SK-N-MC (cell line): ENCODE measurements around the gene PARVB.

Experiments
- DNase-seq: peaks from one replicate; pipeline ENCODE4 v3.0.0-alpha.2; 2011; ENCODE audit warnings: low read depth, low spot score
- H3K27ac ChIP-seq: fragments of 200-600 bp; sonication (generic); 2 replicates; pipeline ENCODE4 v1.5.1; 2016; ENCODE audit warnings: mixed run types
- H3K36me3 ChIP-seq: fragments of 200-600 bp; sonication (generic); 2 replicates; pipeline ENCODE4 v1.6.1; 2017; ENCODE audit warnings: antibody characterized with exemption, low read length, mixed read lengths; ENCODE audit not compliant: insufficient read depth
- H3K4me3 ChIP-seq: fragments of 200-600 bp; sonication (generic); 2 replicates; pipeline ENCODE4 v1.5.1; 2016
- H3K9ac ChIP-seq: fragments of 200-600 bp; sonication (generic); 2 replicates; pipeline ENCODE4 v1.8.0; 2017; ENCODE audit warnings: mixed run types, mixed read lengths; ENCODE audit not compliant: insufficient read length
- H3K9me3 ChIP-seq: fragments of 200-600 bp; sonication (generic); 2 replicates; pipeline ENCODE4 v1.6.1; 2017; ENCODE audit warnings: low read depth, mild to moderate bottlenecking, antibody characterized with exemption, low read length, moderate library complexity, mixed read lengths
- EZH2 ChIP-seq: fragments of 200-600 bp; sonication (generic); IDR thresholded peaks from one replicate; pipeline ENCODE4 v1.6.1; 2017; ENCODE audit warnings: antibody characterized with exemption
- FOXP2 ChIP-seq: optimal IDR thresholded peaks from 2 replicates; pipeline ENCODE3; 2011; ENCODE audit warnings: mild to moderate bottlenecking, moderate library complexity; ENCODE audit not compliant: insufficient read depth; ENCODE audit errors: extremely low read length, control extremely low read depth
- POLR2AphosphoS5 ChIP-seq: IDR thresholded peaks from 2 replicates; pipeline ENCODE4 v1.6.1; 2012; ENCODE audit warnings: mild to moderate bottlenecking, low read depth, low read length, borderline replicate concordance

The PARVB gene

DNA sequence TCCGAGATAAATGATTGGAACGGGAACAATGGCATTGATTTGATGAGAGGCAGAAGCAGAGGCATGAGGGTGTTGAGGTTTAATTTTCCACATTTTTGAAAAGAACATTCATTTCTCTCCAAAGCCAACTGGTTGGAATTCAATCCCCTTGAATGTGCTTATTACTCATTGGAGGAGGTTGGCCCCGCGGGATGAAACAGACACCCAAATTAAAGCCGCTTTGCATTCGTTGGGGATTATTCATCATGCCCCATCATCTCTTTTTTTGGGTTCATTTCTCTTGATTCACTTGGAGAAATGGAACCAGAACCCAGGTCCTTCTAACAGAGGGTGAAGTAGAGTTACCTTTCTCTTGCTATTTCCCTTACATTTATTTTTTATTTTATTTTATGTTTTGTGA, 109.1 kb downstream of the PARVB start:
- Histone ChIP-seq H3K4me3 (no peak overlapping the region), H3K9me3 (no peaks in the 10 kb centered on the region), H3K9ac (no peak overlapping the region), H3K36me3 (no peaks in the 10 kb centered on the region), H3K27ac (no peak overlapping the region)
- DNase-seq: no peak
- no peak for TF ChIP-seq POLR2AphosphoS5

DNA sequence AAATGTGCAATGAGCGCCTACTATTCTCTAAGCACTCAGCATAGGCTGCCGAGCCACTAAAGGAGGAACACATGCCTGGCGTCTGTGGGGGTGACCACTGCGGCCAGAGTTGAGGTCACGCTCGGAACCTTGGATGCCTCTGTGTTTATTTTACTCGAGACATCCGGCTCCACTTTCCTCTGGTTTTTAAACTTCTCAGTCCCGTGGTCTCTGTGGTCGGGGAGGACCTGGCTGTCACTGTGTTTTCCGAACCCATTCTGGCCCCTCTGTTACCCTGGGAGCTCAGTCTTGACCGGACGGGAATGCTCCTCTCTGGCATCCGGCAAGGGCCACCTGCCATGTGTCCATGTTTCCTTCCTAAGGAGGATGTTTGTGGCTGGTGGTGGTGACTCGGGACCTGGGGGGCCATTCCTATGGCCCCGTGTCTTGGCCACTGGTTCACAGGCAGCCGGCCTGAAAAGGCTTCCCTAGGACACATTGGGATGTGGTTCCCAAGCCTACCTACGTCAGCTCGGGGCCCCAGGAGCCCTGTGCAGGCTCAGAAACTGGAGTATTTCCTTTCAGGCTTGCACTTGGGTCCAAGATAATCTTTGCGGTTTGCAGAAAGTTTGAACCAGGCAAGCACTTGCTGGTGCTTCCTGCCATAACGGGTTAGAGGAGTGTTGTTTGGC, 109.9 kb downstream of the PARVB start:
- DNase-seq: no peak
- Histone ChIP-seq H3K9me3 (no peaks in the 10 kb centered on the region), H3K27ac (no peak overlapping the region), H3K4me3 (no peak overlapping the region), H3K9ac (no peak overlapping the region), H3K36me3 (no peaks in the 10 kb centered on the region)
- TF ChIP-seq POLR2AphosphoS5: no peak
- no peak for TF ChIP-seq EZH2
- no peak for TF ChIP-seq FOXP2

DNA sequence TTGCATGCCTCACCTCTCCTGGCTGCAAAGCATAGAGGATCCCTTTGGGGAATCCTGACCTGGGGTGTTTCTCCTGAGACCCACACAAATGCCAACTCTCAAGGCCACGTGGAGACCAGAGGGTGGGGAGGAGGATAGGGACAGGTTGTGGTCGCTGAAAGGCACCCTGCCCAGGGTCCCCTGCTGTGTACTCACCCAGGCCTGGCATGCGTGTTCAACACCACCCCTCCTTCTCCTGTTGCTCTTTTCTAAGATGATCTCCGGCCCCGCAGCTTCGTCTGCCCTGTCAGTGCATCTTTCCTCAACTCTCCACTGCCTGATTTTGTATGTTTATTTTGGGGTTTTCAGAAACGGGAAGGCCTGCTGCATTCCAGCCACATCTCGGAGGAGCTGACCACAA, 112.0 kb downstream of the PARVB start:
- H3K27ac ChIP-seq: no peak overlapping the region
- no peak overlapping the region for H3K4me3 ChIP-seq
- no peak for TF ChIP-seq POLR2AphosphoS5
- no peak for TF ChIP-seq FOXP2
- TF ChIP-seq EZH2: no peak
- no peak overlapping the region for H3K9ac ChIP-seq
- no peaks in the 10 kb centered on the region for H3K36me3 ChIP-seq
- DNase-seq: no peak
- H3K9me3 ChIP-seq: no peaks in the 10 kb centered on the region

DNA sequence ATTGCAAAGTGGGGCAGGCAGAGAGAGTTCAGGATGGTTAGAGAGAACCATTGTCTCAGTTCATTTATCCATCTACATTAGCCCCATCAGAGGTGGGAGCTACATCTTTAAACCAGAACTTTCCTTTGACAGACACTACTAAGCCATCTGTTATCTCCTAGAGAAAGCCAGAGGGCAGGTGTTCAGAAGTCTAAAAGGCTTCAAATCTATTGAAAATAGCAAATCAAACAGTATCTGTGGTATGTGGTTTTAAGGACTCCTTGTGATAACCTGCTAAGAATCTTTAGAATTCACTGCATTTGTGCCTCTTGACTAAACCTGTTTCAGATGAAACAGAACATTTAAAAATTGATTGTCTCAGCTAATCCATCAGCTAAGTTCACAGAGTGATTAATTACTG, 112.7 kb downstream of the PARVB start:
- no peak overlapping the region for H3K9ac ChIP-seq
- DNase-seq: no peak
- no peak for TF ChIP-seq EZH2
- no peak for TF ChIP-seq POLR2AphosphoS5
- TF ChIP-seq FOXP2: no peak
- no peak overlapping the region for H3K4me3 ChIP-seq
- no peaks in the 10 kb centered on the region for H3K9me3 ChIP-seq
- no peak overlapping the region for H3K27ac ChIP-seq
- no peaks in the 10 kb centered on the region for H3K36me3 ChIP-seq

DNA sequence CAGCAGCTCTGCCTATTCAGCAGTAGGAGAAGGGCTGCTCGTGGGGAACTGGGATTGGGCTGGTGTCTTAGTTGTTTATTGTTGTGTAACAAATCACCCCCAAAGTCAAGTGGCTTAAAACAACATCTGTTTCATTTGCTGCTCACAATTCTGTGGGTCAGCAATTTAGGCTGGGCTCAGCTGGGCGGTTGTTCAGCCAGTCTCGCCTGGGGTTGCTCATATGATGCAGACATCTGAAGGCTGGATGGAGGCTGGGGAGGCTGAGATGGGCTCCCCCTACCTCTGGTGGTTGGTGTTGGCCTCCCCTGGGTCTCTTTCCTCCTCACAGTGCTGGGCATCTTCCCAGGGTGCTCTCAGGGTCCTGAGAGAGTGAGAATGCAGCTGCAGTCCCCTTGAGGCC, 113.3 kb downstream of the PARVB start:
- no peak for DNase-seq
- Histone ChIP-seq H3K36me3 (no peaks in the 10 kb centered on the region), H3K9me3 (no peaks in the 10 kb centered on the region), H3K9ac (no peak overlapping the region), H3K27ac (no peak overlapping the region), H3K4me3 (no peak overlapping the region)
- no peak for TF ChIP-seq EZH2
- no peak for TF ChIP-seq FOXP2
- TF ChIP-seq POLR2AphosphoS5: no peak

DNA sequence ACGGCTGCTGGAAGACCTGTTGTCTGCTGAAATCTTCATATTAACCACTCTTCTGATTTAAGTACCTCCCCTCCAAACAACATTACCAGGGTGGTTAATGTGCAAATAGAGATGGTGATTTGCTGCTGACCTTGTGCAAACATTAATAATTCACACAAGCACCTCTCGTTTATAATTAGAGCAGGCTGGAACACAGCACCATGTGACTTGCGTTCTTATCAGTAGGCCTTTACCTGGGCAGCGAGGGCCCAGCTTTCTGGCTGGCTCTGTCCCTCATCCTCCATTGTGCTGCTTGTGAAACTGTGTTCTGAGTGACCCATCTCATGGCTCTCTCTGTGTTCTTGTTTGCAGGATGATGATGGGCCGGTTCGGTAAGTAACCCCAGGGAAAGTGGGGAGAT, 115.7 kb downstream of the PARVB start:
- Histone ChIP-seq H3K9me3 (no peaks in the 10 kb centered on the region), H3K27ac (no peak overlapping the region), H3K4me3 (no peak overlapping the region), H3K36me3 (no peaks in the 10 kb centered on the region), H3K9ac (no peak overlapping the region)
- DNase-seq: no peak
- no peak for TF ChIP-seq POLR2AphosphoS5
- no peak for TF ChIP-seq EZH2
- TF ChIP-seq FOXP2: no peak

DNA sequence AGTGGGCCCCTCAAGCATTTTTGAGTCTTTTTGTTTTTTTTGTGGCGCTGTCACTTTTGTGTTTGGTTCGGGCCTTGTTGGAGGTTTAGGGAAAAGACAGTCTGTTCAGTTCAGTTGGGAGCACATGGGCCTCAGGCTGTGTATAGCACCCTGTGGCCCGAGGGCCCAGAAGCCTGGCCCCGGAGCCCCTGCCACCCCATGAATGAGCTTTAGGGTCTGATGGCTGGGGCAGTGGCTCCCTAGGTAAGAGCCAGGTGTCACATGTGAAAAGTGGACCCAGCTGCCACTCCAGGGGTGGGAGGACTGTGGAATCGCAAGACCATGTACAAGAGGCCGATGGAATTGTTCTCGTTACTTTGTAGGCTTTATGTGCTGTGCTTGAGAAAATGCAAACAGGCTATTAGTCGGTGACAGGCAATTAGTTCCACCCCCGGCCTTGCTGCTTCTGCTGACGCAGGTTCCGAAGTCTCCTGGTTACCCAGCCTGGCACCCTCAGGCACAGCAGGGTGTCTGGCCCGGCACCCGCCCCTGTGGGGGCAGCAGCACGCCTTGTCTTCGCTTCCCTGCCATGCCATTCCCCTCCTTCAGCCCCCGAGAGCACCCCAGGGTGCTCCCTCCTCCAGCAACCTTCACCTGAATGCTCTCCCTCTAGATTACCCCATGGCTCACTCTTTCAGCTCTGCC, 118.5 kb downstream of the PARVB start:
- Histone ChIP-seq H3K36me3 (no peaks in the 10 kb centered on the region), H3K4me3 (peak overlapping the region; percentile 14; the same call in 1 of the 2 replicates), H3K27ac (peak overlapping the region; percentile 73), H3K9me3 (no peaks in the 10 kb centered on the region), H3K9ac (no peak overlapping the region)
- TF ChIP-seq EZH2 (no peak), POLR2AphosphoS5 (peak; percentile 33; the same call in 1 of the 2 replicates), FOXP2 (no peak)
- DNase-seq: no peak

DNA sequence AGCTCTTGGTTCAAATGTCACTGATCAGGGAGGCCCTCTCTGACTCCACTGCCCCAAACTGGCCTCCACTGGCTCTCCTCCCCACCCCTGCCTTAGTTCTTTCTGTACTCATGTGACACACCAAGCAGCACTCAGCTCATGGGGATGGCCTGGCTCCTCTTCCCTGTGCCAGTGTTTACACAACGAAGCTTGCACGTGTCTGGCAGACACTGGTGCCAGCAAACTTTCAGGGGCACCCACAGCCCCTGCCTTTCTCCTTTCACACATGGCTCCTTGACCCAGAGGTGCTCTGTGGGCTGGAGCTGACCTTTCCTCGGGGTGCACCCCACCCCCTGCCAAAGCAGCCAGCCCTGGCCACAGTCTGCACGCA, 119.0 kb downstream of the PARVB start:
- Histone ChIP-seq H3K4me3 (no peak overlapping the region), H3K27ac (peak overlapping the region; percentile 73), H3K9ac (no peak overlapping the region), H3K9me3 (no peaks in the 10 kb centered on the region), H3K36me3 (no peaks in the 10 kb centered on the region)
- no peak for DNase-seq
- no peak for TF ChIP-seq POLR2AphosphoS5
- no peak for TF ChIP-seq EZH2

DNA sequence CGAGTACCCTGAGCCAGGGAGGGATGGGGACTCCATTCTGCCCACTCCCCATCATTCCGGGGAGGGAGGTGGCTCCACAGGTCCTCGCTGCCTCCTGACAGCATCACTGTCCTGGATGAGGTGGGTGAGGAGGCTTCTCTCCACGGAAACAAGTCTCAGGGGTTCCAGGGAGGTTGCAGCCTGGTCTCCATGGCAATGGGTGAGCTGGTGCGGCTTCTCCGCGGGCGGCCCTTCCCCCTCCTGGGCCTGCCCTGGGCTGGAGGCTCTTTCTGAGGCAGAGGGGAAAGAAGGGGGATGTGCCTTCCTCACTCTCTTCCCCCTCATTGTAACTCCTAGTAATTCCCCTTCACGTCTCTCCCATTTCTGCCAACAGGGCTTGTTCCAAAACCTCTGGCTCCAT, 119.5 kb downstream of the PARVB start:
- Histone ChIP-seq H3K4me3 (no peak overlapping the region), H3K9me3 (no peaks in the 10 kb centered on the region), H3K27ac (no peak overlapping the region), H3K36me3 (no peaks in the 10 kb centered on the region), H3K9ac (no peak overlapping the region)
- no peak for DNase-seq
- TF ChIP-seq FOXP2 (no peak), EZH2 (no peak), POLR2AphosphoS5 (no peak)

DNA sequence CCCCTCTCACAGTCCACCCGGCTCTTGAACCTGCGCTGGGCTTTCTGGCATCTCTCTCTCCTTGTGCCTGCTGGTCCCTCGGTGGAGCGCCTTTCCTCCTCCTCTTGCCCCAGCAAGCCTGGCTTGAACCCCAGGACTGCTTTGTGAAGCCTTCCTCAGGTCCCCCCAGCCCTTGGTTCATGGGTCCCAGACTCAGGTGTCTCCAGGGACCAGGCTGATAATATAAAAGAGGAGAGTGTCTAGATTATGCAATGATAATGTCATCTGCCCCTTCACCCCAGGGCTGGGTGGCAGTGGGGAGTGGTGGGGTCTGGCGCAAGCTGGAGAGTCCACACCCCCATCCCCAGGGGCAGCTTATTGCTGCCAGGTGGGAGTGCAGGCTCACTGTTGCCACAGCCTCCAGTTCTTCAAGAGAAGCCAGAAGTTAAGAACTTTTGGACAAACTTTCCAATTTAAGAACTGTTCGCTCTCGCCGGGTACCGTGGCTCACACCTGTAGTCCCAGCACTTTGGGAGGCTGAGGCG, 120.0 kb downstream of the PARVB start:
- no peaks in the 10 kb centered on the region for H3K36me3 ChIP-seq
- no peaks in the 10 kb centered on the region for H3K9me3 ChIP-seq
- no peak overlapping the region for H3K4me3 ChIP-seq
- H3K9ac ChIP-seq: no peak overlapping the region
- no peak for DNase-seq
- no peak for TF ChIP-seq EZH2
- no peak for TF ChIP-seq POLR2AphosphoS5
- TF ChIP-seq FOXP2: no peak
- no peak overlapping the region for H3K27ac ChIP-seq
